Psoas muscle (tissue), 8 donors: Measurements from ENCODE around the gene CNTN6. TPM values are rescaled to one million over a fixed set of nuclear protein-coding genes. Genes with fewer than 3 reads are reported as not detected.

Source experiments
- ATAC-seq, 4 donors: fragments of 200-7000 bp; cut with Tn5 transposase; one replicate each; pipeline ENCODE4 v1.9.1; 2020; ENCODE audit warnings: moderate library complexity in 3 of 4, mild to moderate bottlenecking in 2 of 4
- DNase-seq, 2 donors: peaks; one replicate each; pipeline ENCODE4 v3.0.0-alpha.2; 2020
- H3K27ac ChIP-seq: fragments of 200-600 bp; one replicate; pipeline ENCODE4 v1.8.0; 2022
- H3K27me3 ChIP-seq, 3 donors: fragments of 200-600 bp in 1 of 3; one replicate each; pipeline versions ENCODE4 v1.6.1 to v1.8.0; 2013 to 2022; ENCODE audit warnings: low read length in 2 of 3, mild to moderate bottlenecking in 2 of 3, moderate library complexity in 1 of 3; ENCODE audit not compliant: insufficient read depth in 3 of 3
- H3K36me3 ChIP-seq, 2 donors: fragments of 200-600 bp in 1 of 2; one replicate each; pipeline versions ENCODE4 v1.6.1 to v1.8.0; 2013 to 2022; ENCODE audit warnings: low read depth in 1 of 2, mild to moderate bottlenecking in 1 of 2, moderate library complexity in 1 of 2; ENCODE audit not compliant: insufficient read depth in 1 of 2
- H3K4me1 ChIP-seq: fragments of 200-600 bp; one replicate; pipeline ENCODE4 v1.8.0; 2022
- H3K4me3 ChIP-seq: fragments of 200-600 bp; one replicate; pipeline ENCODE4 v1.8.0; 2022; ENCODE audit warnings: mild to moderate bottlenecking
- H3K9me3 ChIP-seq: fragments of 200-600 bp; one replicate; pipeline ENCODE4 v1.8.0; 2022
- CTCF ChIP-seq: fragments of 200-600 bp; IDR thresholded peaks from one replicate; pipeline ENCODE4 v1.8.0; 2022; ENCODE audit warnings: antibody characterized with exemption
- WGBS, 3 donors: extraction: QIAGEN DNeasy Blood & Tissue Kit; methylation state at CpG; one replicate each; pipeline versions ENCODE4 v1.1.6 to v1.1.7; 2013; 5-methylcytosine and 5-hydroxymethylcytosine counted together
- intact Hi-C, 2 donors: fragments of 100-400 bp; cut with DNase I; formaldehyde crosslinking; loops; one replicate each; pipeline versions ENCODE4 v1.11.0 to v1.14.2; 2022
- polyA plus RNA-seq, 3 donors: library from polyadenylated mRNA; stranded (reverse); fragments of 200-250 nt; gene quantifications; one replicate each; pipeline ENCODE4 v1.2.3, GENCODE V29; 2013
- total RNA-seq, 4 donors: library from RNA; stranded (reverse); fragmentation: NEBNext Ultra II Directional in 2 of 4; extraction: Animal tissue kit (Norgen Biotek cat#: 25700) in 2 of 4; gene quantifications; one replicate each; pipeline versions ENCODE4 v1.2.1 to v1.2.4, GENCODE V29; 2021 to 2023
- donor health status: healthy with polysubstance abuse.
- donor health status: DM: no; HTN: no; CAD: no; lungs with moderate emphysema.
- donor health status: Bipolar disorder and iron deficiency.
- donor health status: healthy.
- donor health status: DM: yes; HTN: yes; CAD: no.
- donor health status: DM: no; HTN: no; CAD: no.
- donor health status: DM: no; HTN: no; CAD: no.
- donor health status: DM: yes; HTN: yes; CAD: no.

Gene CNTN6
- total and polyA plus RNA-seq, 7 donors, result 0.10 TPM; not detected in 6

GRCh38 chr3:1147326-1147725 lies 54.5 kb downstream of the CNTN6 start:
- intact Hi-C loops, result no loop called here
- Histone ChIP-seq H3K4me3 (no peak overlapping the region), H3K9me3 (no peaks in the 10 kb centered on the region), H3K4me1 (no peaks in the 10 kb centered on the region), H3K27ac (no peak overlapping the region), H3K36me3 (no peaks in the 10 kb centered on the region), H3K27me3 (no peaks in the 10 kb centered on the region)
- TF ChIP-seq CTCF, result no peak
- 72 to 84% (median 78%) methylated on average over 1 of the region's 1 CpG for WGBS, 3 donors
- ATAC-seq, result no peak
- no peak for DNase-seq

GRCh38 chr3:1147819-1148218 lies 55.0 kb downstream of the CNTN6 start:
- H3K27ac ChIP-seq, result no peak overlapping the region
- no peak overlapping the region for H3K4me3 ChIP-seq
- no peaks in the 10 kb centered on the region for H3K36me3 ChIP-seq
- intact Hi-C loops, result no loop called here
- no peaks in the 10 kb centered on the region for H3K9me3 ChIP-seq
- no peak for ATAC-seq
- WGBS, 3 donors, result 78 to 86% (median 78%) methylated on average over 2 of the region's 2 CpGs
- DNase-seq, result no peak
- no peaks in the 10 kb centered on the region for H3K4me1 ChIP-seq
- no peaks in the 10 kb centered on the region for H3K27me3 ChIP-seq
- no peak for TF ChIP-seq CTCF

GRCh38 chr3:1164101-1164500 lies 71.3 kb downstream of the CNTN6 start:
- H3K27me3 ChIP-seq, result no peaks in the 10 kb centered on the region
- H3K27ac ChIP-seq, result no peak overlapping the region
- no peak for TF ChIP-seq CTCF
- no peaks in the 10 kb centered on the region for H3K9me3 ChIP-seq
- ATAC-seq (no peak), DNase-seq (no peak)
- 41 to 61% (median 50%) methylated on average over 2 of the region's 2 CpGs for WGBS, 3 donors
- H3K36me3 ChIP-seq, result no peaks in the 10 kb centered on the region
- no peak overlapping the region for H3K4me3 ChIP-seq
- intact Hi-C loops, result no loop called here
- no peaks in the 10 kb centered on the region for H3K4me1 ChIP-seq

GRCh38 chr3:1171320-1171719 lies 78.5 kb downstream of the CNTN6 start:
- H3K36me3 ChIP-seq, result no peaks in the 10 kb centered on the region
- no peak overlapping the region for H3K4me3 ChIP-seq
- DNase-seq (no peak), ATAC-seq (no peak)
- no peaks in the 10 kb centered on the region for H3K27me3 ChIP-seq
- WGBS, 3 donors, result 70 to 77% (median 73%) methylated on average over 3 of the region's 3 CpGs
- no peak overlapping the region for H3K27ac ChIP-seq
- no peak for TF ChIP-seq CTCF
- H3K9me3 ChIP-seq, result no peaks in the 10 kb centered on the region
- no peaks in the 10 kb centered on the region for H3K4me1 ChIP-seq
- intact Hi-C loops, result no loop called here

GRCh38 chr3:1172644-1173043 lies 79.8 kb downstream of the CNTN6 start:
- no peak overlapping the region for H3K27ac ChIP-seq

More at GRCh38 chr3:1172644-1173043, 79.8 kb downstream of the CNTN6 start:
- Histone ChIP-seq H3K4me3 (no peak overlapping the region), H3K4me1 (no peaks in the 10 kb centered on the region), H3K9me3 (no peaks in the 10 kb centered on the region), H3K27me3 (no peaks in the 10 kb centered on the region), H3K36me3 (no peaks in the 10 kb centered on the region)
- DNase-seq, result no peak
- intact Hi-C loops, result no loop called here
- no peak for TF ChIP-seq CTCF
- 27 to 48% (median 31%) methylated on average over 2 of the region's 2 CpGs for WGBS, 3 donors
- peak in 3 of 4 donors; percentile 73 to 97 (median 92) for ATAC-seq
